ENCODE measurements around the gene SLC8B1. TPM values are rescaled to one million over a fixed set of nuclear protein-coding genes. Genes with fewer than 3 reads are reported as not detected.

Gene SLC8B1
- total RNA-seq, 1 experiment from 2014 or later: 8.2 TPM

DNA sequence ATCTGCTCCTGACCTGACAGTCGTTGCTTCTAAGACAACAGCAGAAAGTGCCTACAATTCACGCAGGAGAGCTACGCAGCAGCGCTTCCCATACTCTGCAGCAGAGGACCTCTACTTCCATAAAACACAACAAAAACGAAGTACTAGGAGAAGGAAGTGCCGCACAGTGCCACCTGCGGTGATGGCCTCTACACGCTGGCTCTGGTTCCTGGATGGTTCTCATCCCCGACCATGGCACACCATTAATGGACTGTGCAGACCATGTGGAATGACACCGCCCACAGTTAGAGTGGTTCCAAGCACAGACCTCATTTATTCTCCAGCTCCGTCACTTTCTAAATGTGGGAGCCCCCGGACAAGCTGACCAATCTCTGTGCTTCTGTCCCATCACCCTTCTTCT lies 85.4 kb downstream of the SLC8B1 start:
- no peaks in the 10 kb centered on the region for H3K36me3 ChIP-seq (ENCODE audit: insufficient read depth, low read length, poor library complexity, severe bottlenecking)
- no peak overlapping the region for H3K27ac ChIP-seq (ENCODE audit: low read depth, low read length, poor library complexity, severe bottlenecking)
- H3K27me3 ChIP-seq (replicated peaks; ENCODE audit: insufficient read depth, low read depth, low read length, poor library complexity): no peaks in the 10 kb centered on the region
- no TSS peak for BruUV-seq (replicated peaks)
- no peak for TF ChIP-seq EZH2 (IDR thresholded peaks at IDR 0.05; ENCODE audit: borderline replicate concordance, low read depth, low read length, poor library complexity, severe bottlenecking)
- TF ChIP-seq, protein P1, sequence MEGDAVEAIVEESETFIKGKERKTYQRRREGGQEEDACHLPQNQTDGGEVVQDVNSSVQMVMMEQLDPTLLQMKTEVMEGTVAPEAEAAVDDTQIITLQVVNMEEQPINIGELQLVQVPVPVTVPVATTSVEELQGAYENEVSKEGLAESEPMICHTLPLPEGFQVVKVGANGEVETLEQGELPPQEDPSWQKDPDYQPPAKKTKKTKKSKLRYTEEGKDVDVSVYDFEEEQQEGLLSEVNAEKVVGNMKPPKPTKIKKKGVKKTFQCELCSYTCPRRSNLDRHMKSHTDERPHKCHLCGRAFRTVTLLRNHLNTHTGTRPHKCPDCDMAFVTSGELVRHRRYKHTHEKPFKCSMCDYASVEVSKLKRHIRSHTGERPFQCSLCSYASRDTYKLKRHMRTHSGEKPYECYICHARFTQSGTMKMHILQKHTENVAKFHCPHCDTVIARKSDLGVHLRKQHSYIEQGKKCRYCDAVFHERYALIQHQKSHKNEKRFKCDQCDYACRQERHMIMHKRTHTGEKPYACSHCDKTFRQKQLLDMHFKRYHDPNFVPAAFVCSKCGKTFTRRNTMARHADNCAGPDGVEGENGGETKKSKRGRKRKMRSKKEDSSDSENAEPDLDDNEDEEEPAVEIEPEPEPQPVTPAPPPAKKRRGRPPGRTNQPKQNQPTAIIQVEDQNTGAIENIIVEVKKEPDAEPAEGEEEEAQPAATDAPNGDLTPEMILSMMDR (conservative IDR thresholded peaks at IDR 0.05; ENCODE audit: low read depth, low read length): no peak
- peaks cover 13% of the 10 kb centered on the region for H3K9me3 ChIP-seq (ENCODE audit: low read depth, low read length, poor library complexity, severe bottlenecking)
- CTCF ChIA-PET: no interaction called here
- intact Hi-C loops (cut with micrococcal nuclease; ENCODE audit: unreplicated experiment): no loop called here
- H3K4me3 ChIP-seq (ENCODE audit: low read depth, low read length, poor library complexity, severe bottlenecking): no peak overlapping the region
- peaks cover 25% of the 10 kb centered on the region for H3K4me1 ChIP-seq (ENCODE audit: insufficient read depth, low read length, poor library complexity, severe bottlenecking)
- DNase-seq (ENCODE audit: low spot score): no peak
- POLR2A ChIA-PET (ENCODE audit: low non-redundant PET): no interaction called here

DNA sequence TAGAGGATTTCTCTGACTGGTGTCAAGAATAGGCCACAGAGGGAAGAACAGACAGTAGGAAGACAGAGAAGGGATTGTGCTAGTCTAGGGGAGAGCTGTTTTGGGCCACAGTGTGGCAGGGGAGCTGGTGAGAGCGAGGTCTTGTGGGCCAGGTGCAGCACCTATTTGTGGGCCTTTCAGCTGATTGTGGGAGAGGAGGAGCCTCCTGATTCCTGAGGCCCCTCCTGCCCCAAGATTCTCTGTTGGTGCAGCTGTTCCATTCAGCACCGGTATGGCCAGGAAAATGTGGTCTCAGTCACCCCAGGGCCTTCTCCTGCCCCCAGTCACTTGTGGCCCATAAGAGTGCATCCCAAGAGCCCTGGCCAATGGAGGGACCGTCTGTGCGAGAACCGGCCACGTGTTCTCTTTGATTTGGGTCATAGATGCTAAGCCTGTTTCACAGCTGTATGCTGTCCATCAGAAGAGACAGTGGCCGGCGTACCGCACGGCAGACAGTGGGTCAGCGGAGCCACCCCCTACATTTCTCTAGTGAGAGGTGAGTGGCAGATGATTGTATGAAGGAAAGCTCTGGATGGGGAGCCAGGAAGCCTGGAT lies 86.0 kb downstream of the SLC8B1 start:
- Histone ChIP-seq H3K27me3 (replicated peaks; ENCODE audit: insufficient read depth, low read depth, low read length, poor library complexity) (no peaks in the 10 kb centered on the region), H3K4me3 (ENCODE audit: low read depth, low read length, poor library complexity, severe bottlenecking) (no peak overlapping the region), H3K36me3 (ENCODE audit: insufficient read depth, low read length, poor library complexity, severe bottlenecking) (no peaks in the 10 kb centered on the region), H3K27ac (ENCODE audit: low read depth, low read length, poor library complexity, severe bottlenecking) (peak overlapping the region; percentile 17), H3K4me1 (ENCODE audit: insufficient read depth, low read length, poor library complexity, severe bottlenecking) (peaks cover 31% of the 10 kb centered on the region), H3K9me3 (ENCODE audit: low read depth, low read length, poor library complexity, severe bottlenecking) (peaks cover 9% of the 10 kb centered on the region)
- POLR2A ChIA-PET (ENCODE audit: low non-redundant PET): no interaction called here
- no TSS peak for BruUV-seq (replicated peaks)
- no peak for DNase-seq (ENCODE audit: low spot score)
- CTCF ChIA-PET: no interaction called here
- intact Hi-C loops (cut with micrococcal nuclease; ENCODE audit: unreplicated experiment): no loop called here
- TF ChIP-seq, protein P1 (conservative IDR thresholded peaks at IDR 0.05; ENCODE audit: low read depth, low read length): no peak
- no peak for TF ChIP-seq EZH2 (IDR thresholded peaks at IDR 0.05; ENCODE audit: borderline replicate concordance, low read depth, low read length, poor library complexity, severe bottlenecking)

Small RNA genes lying within 50 kb of the gene (microRNA-seq; reads per million reads assigned to microRNA genes)
- gene MIR6762: not detected

Other genes starting within 250 kb of the SLC8B1 start
- 0.32 TPM in 1 of 2 replicates, not detected in the other for gene RASAL1, start 199.3 kb downstream of the SLC8B1 start, total RNA-seq (2021)
- gene CFAP73, start 185.4 kb downstream of the SLC8B1 start, total RNA-seq (2021): not detected in 2 replicates
- gene DDX54, start 149.6 kb downstream of the SLC8B1 start, total RNA-seq (2021): 98.8 and 116 TPM in 2 replicates
- gene RITA1, start 149.4 kb downstream of the SLC8B1 start, total RNA-seq (2021): 22.3 and 25.3 TPM in 2 replicates
- 18.8 and 25.8 TPM in 2 replicates for gene TPCN1, start 113.6 kb downstream of the SLC8B1 start, total RNA-seq (2021)
- 36.4 and 36.8 TPM in 2 replicates for gene PLBD2, start 23.5 kb upstream of the SLC8B1 start, total RNA-seq (2021)
- not detected in 2 replicates for gene SDS, start 68.8 kb upstream of the SLC8B1 start, total RNA-seq (2021)
- gene SDSL, start 87.3 kb upstream of the SLC8B1 start, total RNA-seq (2021): 0.37 and 1.2 TPM in 2 replicates
- not detected in 2 replicates for gene LHX5, start 136.8 kb upstream of the SLC8B1 start, total RNA-seq (2021)